Endothelial cell of hepatic sinusoid (primary cell): Measurements from ENCODE around the gene SLC6A11.

ENCODE experiments used
- in situ Hi-C: cut with HindIII; loops from 2 replicates; pipeline ENCODE4 v1.10.0; 2017; ENCODE audit warnings: low sequenced_read_pairs

SLC6A11 gene

GRCh38 chr3:10882851-10883250, 66.8 kb downstream of the SLC6A11 start:
- in situ Hi-C loops: no loop called here

GRCh38 chr3:10883478-10884234, 67.6 kb downstream of the SLC6A11 start:
- in situ Hi-C loops: no loop called here

GRCh38 chr3:10887015-10887414, 71.0 kb downstream of the SLC6A11 start:
- in situ Hi-C loops: no loop called here

GRCh38 chr3:10888518-10889090, 72.6 kb downstream of the SLC6A11 start:
- in situ Hi-C loops: no loop called here

GRCh38 chr3:10889206-10889960, 73.4 kb downstream of the SLC6A11 start:
- in situ Hi-C loops: no loop called here

- in situ Hi-C loops: no loop called here
Observed at GRCh38 chr3:10890665-10891064, 74.6 kb downstream of the SLC6A11 start.

GRCh38 chr3:10892622-10893021, 76.6 kb downstream of the SLC6A11 start:
- in situ Hi-C loops: no loop called here

- in situ Hi-C loops: loop anchor here (5.0 kb wide), 1 partner anchor 56 kb away; no protein-coding TSS in a partner anchor
Observed at GRCh38 chr3:10901296-10901945, 85.4 kb downstream of the SLC6A11 start.

GRCh38 chr3:10907262-10907661, 91.2 kb downstream of the SLC6A11 start:
- in situ Hi-C loops: no loop called here

- in situ Hi-C loops: no loop called here
Observed at GRCh38 chr3:10910367-10910766, 94.3 kb downstream of the SLC6A11 start.

GRCh38 chr3:10911350-10912002, 95.4 kb downstream of the SLC6A11 start:
- in situ Hi-C loops: no loop called here

GRCh38 chr3:10912786-10913185, 96.8 kb downstream of the SLC6A11 start:
- in situ Hi-C loops: no loop called here

GRCh38 chr3:10915376-10915775, 99.3 kb downstream of the SLC6A11 start:
- in situ Hi-C loops: no loop called here

GRCh38 chr3:10917176-10917575, 101.1 kb downstream of the SLC6A11 start:
- in situ Hi-C loops: no loop called here

GRCh38 chr3:10918011-10918410, 102.0 kb downstream of the SLC6A11 start:
- in situ Hi-C loops: no loop called here

GRCh38 chr3:10919636-10920035, 103.6 kb downstream of the SLC6A11 start:
- in situ Hi-C loops: no loop called here

- in situ Hi-C loops: no loop called here
Observed at GRCh38 chr3:10925436-10926255, 109.6 kb downstream of the SLC6A11 start.

- in situ Hi-C loops: no loop called here
Observed at GRCh38 chr3:10926256-10926810, 110.3 kb downstream of the SLC6A11 start.

GRCh38 chr3:10926811-10927521, 110.9 kb downstream of the SLC6A11 start:
- in situ Hi-C loops: no loop called here
